Measurements from ENCODE around the gene DEFB131A.
"Not testable (repeated sequence)": the region's sequence is repeated elsewhere in the genome, so short reads cannot be mapped to it uniquely, and the experiment has no call there.

DEFB131A gene

GRCh38 chr4:9495443-9495842 lies 51.2 kb downstream of the DEFB131A start:
- DNase-seq, result peak; percentile 24 to 41

- DNase-seq, result not testable (repeated sequence)
Measured at GRCh38 chr4:9497575-9498467, 53.6 kb downstream of the DEFB131A start.

DNA sequence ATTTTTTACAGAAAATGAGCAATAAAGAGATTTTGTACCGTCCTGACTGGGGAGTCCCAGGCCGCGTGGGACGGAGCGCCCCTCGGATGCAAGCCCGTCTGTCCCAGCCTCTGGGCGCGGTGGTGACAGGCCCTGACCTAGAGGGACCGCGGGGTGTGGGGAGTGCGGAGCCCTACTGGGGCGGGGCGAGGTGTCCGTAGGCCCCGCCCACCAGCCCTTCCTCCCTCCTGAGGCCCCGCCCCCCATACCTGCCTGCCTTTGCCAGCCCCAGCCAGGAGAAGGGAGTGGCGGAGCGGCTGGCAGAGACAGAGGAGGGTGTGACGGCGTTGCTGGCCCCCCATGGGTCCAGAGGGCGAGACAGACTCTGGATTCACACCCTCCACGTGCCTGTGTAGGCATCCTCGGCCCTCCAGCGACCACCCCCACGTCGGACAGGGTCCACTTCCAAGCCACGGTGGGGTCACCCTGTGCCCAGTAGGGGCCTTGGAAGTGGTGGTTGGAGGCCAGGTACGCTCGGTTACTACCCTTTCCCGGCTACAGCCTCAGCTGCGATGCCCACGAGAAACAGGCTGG lies 54.3 kb downstream of the DEFB131A start:
- not testable (repeated sequence) for DNase-seq

DNA sequence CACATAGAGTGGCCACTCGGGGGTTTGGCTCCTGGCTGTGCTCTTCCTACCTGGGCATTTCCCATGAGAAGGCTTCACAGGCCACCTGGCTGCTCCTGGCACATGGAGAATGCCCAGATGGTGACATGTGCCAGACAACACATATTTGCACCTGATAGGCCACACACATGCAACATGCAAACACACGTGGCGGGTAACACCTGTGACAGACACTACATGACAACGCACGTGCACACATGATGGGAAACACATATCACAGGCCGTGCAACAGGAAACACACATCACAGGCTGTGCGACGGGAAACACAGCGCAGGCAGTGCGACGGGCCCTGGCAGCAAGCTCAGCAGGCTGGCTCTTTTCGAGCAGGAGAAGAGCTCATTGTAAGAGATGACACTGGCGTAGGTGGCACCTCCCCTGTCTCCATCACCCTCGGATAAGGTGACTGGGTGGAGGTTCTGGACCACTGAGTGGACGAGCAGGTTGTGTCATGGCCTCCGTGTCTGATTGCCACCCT lies 55.8 kb downstream of the DEFB131A start:
- DNase-seq, result not testable (repeated sequence)

All from SHP77 (cell line).